Naive B cell (primary cell): ENCODE results near the gene DNAJC11. TPM values are rescaled to one million over a fixed set of nuclear protein-coding genes. Genes with fewer than 3 reads are reported as not detected.

ENCODE experiments used
- ATAC-seq, 2 donors: fragments of 150-1000 bp; cut with Tn5 transposase; 2 replicates each; pipeline ENCODE4 v1.10.0; 2021; ENCODE audit warnings: low read depth in 2 of 2, mild to moderate bottlenecking in 2 of 2, moderate library complexity in 2 of 2
- DNase-seq: peaks from one replicate; pipeline ENCODE4 v3.0.0; 2022
- H3K27ac Mint-ChIP-seq, 6 donors: one replicate each; pipeline ENCODE4 v1.8.0; 2020 to 2022; ENCODE audit warnings: mild to moderate bottlenecking in 6 of 6, mixed read lengths in 6 of 6, moderate library complexity in 5 of 6, inconsistent platforms in 2 of 6
- H3K27me3 Mint-ChIP-seq, 3 donors: one replicate each; pipeline ENCODE4 v1.8.0; 2021 to 2022; ENCODE audit warnings: mixed read lengths in 3 of 3, mild to moderate bottlenecking in 1 of 3
- H3K36me3 Mint-ChIP-seq, 2 donors: one replicate each; pipeline ENCODE4 v1.8.0; 2020 to 2022; ENCODE audit warnings: mixed read lengths in 2 of 2, inconsistent platforms in 1 of 2, mild to moderate bottlenecking in 1 of 2
- H3K4me1 Mint-ChIP-seq, 3 donors: one replicate each; pipeline ENCODE4 v1.8.0; 2020 to 2022; ENCODE audit warnings: mixed read lengths in 3 of 3, inconsistent platforms in 1 of 3, mild to moderate bottlenecking in 1 of 3, moderate library complexity in 1 of 3
- H3K4me3 Mint-ChIP-seq, 8 donors: one replicate each; pipeline ENCODE4 v1.8.0; 2020 to 2022; ENCODE audit warnings: mild to moderate bottlenecking in 8 of 8, mixed read lengths in 8 of 8, moderate library complexity in 8 of 8, inconsistent platforms in 2 of 8
- H3K9me3 Mint-ChIP-seq, 7 donors: one replicate each; pipeline ENCODE4 v1.8.0; 2020 to 2022; ENCODE audit warnings: mixed read lengths in 7 of 7, mild to moderate bottlenecking in 5 of 7, inconsistent platforms in 2 of 7, moderate library complexity in 1 of 7
- polyA plus RNA-seq, 6 donors: library from polyadenylated mRNA; unstranded; fragments of 300-500 nt; fragmentation: Illumina TruSeq; gene quantifications; one replicate each; pipeline ENCODE4 v1.2.3, GENCODE V29; 2021; ENCODE audit warnings: low read depth in 6 of 6

DNAJC11 gene
- polyA plus RNA-seq, 6 donors from 2014 or later = 17.4 to 24.6 (median 20.5) TPM

- H3K36me3 Mint-ChIP-seq = peaks cover 0 to 6% of the 10 kb centered on the region in 2 donors
- H3K4me1 Mint-ChIP-seq = peaks cover 19 to 29% (median 21%) of the 10 kb centered on the region in 3 donors
- DNase-seq = no peak
- H3K9me3 Mint-ChIP-seq = no peaks in the 10 kb centered on the region
- no peaks in the 10 kb centered on the region for H3K27me3 Mint-ChIP-seq
- peak overlapping the region in 2 of 8 donors; percentile 25 to 72 for H3K4me3 Mint-ChIP-seq
- no peak for ATAC-seq
- H3K27ac Mint-ChIP-seq = peak overlapping the region in 1 of 6 donors; percentile 33
Observed at GRCh38 chr1:6622396-6623152, 79.0 kb downstream of the DNAJC11 start.

DNA sequence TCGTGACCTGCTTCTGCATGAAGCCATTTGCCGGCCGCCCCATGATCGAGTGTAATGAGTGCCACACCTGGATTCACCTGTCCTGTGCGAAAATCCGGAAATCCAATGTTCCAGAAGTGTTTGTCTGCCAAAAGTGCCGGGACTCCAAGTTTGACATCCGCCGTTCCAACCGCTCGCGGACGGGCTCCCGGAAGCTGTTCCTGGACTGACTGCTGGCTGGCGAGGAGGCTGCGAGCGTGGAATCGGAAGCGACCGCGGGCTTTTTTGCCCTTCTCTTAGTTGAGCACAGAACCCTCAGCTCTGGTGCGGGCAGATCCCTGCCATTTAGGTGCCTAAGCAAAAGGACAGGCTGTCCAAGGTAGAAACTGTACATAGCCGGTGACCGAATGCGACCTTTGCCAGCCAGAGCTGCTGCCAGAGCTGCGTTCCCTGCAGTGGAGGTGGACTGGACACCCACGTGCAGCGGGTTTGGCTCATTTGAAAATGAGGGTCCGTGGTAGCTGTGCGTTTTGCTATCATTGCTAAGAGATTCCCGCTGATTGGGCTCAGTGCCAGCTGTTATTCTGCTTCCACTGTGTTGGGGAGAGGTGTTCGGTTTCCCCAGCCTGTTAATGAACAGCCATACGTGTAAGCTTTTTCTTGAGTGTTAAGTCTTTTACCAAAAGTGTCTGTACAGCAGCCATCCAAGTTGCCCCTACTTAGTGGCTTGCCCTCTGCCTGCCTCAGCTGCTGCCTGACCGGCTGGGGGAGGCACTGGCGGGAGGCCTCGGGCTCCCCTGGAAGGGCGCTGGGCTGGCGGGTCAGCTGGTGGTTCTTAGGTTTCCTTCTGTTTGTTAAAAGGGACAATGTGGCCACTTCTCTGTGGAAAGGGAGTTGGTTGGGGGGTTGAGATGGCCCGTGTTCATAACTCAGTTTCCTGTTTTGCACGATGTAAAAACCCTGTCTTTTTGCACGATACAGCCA lies 79.9 kb downstream of the DNAJC11 start:
- Mint-ChIP-seq H3K4me3 (peak overlapping the region in 1 of 8 donors; percentile 36), H3K27me3 (no peaks in the 10 kb centered on the region), H3K9me3 (no peaks in the 10 kb centered on the region), H3K4me1 (peaks cover 13 to 24% (median 13%) of the 10 kb centered on the region in 3 donors), H3K36me3 (peaks cover 0 to 6% of the 10 kb centered on the region in 2 donors), H3K27ac (no peak overlapping the region)
- no peak for DNase-seq
- no peak for ATAC-seq

- DNase-seq (no peak), ATAC-seq (no peak)
- Mint-ChIP-seq H3K27me3 (no peaks in the 10 kb centered on the region), H3K4me3 (peak overlapping the region in 2 of 8 donors; percentile 30 to 72), H3K9me3 (no peaks in the 10 kb centered on the region), H3K27ac (no peak overlapping the region), H3K4me1 (peaks cover 11 to 13% (median 12%) of the 10 kb centered on the region in 3 donors), H3K36me3 (peaks cover 0 to 6% of the 10 kb centered on the region in 2 donors)
Observed at GRCh38 chr1:6619045-6619444, 82.6 kb downstream of the DNAJC11 start.

DNA sequence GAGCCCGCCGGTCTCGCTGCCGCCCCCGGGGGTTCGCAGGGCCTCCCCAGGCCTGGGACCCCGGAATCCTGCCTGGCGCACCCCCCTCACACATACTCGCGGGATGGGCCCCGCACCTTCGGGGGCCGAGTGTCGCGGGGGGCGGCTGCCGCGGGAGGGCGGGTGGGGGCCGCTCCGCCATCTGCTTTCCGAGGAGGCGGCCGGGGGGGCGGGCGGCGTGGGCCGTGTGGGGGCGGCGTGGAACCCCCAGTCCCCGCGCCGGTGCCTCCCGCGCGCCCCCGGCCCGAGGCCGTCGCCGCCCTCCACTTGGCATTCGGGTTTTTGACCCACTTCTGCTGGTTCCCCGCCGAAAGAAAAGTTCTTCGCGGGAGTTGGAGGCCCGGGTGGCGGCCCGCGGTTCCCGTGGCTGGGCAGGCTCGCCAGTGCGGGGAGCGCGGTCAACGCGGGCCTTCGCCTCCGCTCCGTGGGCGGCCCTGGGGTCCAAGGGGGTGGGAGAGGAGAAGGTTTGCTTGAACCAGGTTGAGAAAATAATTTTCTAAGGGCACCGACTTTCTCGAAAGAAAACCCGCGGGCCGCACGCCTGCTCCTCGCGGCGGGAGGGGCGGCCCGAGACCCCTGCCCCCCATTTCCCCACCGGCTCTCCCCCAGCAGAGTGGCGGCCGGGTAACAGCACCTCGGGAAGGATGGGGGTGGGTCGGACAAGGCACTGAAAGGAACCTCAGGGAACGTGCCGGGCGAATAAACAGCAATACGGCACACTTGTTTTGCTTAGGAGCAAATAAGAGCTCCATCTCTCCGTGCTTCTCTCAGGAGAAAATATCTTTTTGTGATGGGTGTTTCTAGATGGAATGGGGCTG lies 86.5 kb downstream of the DNAJC11 start:
- ATAC-seq (no peak), DNase-seq (peak; percentile 15)
- peaks cover 14 to 20% (median 18%) of the 10 kb centered on the region in 3 donors for H3K4me1 Mint-ChIP-seq
- H3K27me3 Mint-ChIP-seq = no peaks in the 10 kb centered on the region
- H3K9me3 Mint-ChIP-seq = no peaks in the 10 kb centered on the region
- peaks cover 0 to 3% of the 10 kb centered on the region in 2 donors for H3K36me3 Mint-ChIP-seq
- H3K27ac Mint-ChIP-seq = peak overlapping the region in 4 of 6 donors; percentile 49 to 90 (median 77)
- H3K4me3 Mint-ChIP-seq = peak overlapping the region; percentile 51 to 93 (median 84)

DNA sequence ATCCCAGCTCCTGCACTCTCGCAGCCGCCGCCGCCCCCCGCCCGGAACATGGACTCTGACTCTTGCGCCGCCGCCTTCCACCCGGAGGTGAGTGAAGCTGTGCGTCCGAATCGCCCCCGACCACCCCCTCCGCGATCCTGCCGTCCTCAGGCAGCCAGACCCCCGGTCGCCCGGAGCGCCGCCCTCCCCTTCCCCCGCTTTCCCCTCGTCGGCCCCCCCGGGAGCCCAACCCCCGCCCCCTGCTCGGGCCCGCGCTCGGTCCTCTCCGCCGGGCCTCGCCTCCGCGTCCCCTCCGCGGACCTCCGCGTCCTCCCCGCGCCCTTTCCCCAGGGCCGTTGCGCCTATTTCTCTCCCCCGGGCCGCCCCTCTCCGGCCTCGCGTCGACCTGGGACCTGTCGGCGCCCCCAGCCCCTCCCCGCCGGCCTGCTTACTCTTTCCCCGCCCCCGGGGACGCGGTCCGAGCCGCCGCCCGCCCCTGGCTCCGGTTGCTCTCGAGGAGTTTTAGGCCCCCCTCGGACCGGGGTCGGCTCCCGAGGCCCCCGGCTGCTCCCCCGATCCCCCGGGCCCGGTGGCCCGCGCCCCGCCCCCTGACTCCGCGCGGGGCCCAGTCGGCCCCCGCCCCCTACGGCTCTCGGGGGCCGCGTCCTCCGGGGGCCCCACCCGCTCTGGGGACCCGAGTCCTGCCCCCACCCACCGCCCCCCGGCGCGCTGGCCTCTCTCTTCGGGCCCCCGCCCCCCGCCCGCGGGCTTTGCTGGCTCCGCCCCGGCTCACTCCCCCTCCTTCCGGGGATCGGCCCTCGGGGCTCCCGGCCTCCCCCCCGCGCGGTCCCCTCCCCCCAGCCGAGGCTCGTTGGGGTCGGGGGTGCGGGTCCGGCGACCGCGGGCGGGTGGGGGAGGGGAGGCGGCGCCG lies 87.3 kb downstream of the DNAJC11 start:
- ATAC-seq = no peak
- Mint-ChIP-seq H3K27ac (no peak overlapping the region), H3K27me3 (no peaks in the 10 kb centered on the region), H3K4me1 (peaks cover 14 to 20% (median 18%) of the 10 kb centered on the region in 3 donors), H3K36me3 (no peaks in the 10 kb centered on the region), H3K4me3 (peak overlapping the region; percentile 85 to 93 (median 90)), H3K9me3 (no peaks in the 10 kb centered on the region)
- DNase-seq = peak; percentile 49

DNA sequence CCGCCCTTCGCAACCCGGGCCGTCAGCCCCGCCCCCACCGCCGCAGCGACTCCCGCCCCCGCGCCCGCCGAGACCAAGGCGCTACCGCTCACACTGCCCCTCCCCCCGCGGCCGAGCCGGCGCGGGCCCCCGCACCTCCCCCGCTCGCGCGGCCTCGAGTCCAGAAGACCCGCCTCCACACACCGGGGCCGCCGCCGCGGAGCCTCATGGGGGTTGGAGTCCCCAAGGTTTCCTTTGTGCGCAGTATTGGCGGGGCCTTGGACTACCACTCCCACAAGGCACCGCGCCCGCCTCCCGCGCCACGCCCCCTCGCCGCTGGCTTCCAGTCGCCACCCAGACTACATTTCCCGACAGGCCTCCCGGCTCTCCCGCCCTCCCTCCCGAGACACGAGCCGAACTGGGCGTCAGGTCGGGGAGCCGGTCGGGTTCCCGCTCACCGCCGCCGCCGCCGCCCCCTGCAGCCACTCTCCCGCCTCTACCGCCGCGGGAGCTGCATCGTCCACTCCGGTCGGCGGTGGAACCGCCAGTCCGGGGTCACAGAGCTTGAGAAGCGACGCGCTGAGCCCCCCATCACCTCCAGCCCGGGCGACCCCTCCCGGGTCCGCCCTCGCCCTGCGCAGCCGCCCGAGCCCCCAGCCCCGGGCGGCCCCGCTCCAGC lies 88.1 kb downstream of the DNAJC11 start, which contains the start of gene PHF13:
TSS of gene PHF13 (plus strand) at position 371 of the 658 bp plus-strand sequence. CDS start 336 bp downstream, outside the sequence.
- Mint-ChIP-seq H3K4me3 (peak within 1 kb of the TSS; percentile 88 to 95 (median 92)), H3K27ac (peak within 1 kb of the TSS; percentile 34 to 87 (median 80)), H3K4me1 (peaks cover 14 to 20% (median 18%) of the 10 kb centered on the region in 3 donors), H3K36me3 (no peaks in the 10 kb centered on the region), H3K27me3 (no peaks in the 10 kb centered on the region), H3K9me3 (no peaks in the 10 kb centered on the region)
- DNase-seq (peak; percentile 100), ATAC-seq (peak; percentile 92 to 94)

DNA sequence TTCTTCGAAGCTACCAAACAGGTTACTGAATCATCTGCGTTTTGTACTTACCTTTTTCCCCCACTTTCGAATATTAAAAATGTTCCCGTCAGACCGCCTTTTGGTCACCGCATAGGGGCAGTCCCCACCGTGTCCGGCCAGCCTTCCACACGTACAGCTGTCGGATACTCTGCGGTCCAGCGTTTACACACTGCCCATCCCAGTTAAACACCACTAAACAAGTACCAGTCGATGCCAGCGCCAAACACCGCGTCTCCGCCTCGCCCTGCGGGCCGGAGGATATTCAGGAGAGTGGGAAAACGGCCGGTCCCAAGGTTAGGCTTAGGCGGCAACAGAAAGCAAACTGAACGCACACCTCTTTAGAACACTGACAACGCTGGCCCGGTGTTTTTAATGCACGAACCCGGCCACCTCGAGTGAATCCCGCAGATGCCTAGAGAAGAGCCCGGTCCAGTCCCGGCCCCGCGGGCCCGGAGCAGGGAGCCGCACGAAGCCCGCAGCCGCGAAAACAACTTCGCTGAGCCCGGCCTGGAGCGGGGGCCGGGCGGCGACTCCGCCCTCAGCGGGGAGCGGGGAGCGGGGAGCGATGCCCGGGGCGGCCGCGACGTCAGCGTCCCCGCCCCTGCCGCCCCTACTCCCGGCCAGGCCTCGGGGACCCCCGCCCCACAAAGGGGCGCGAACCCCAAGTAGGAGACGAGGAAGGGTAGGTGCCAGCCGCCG lies 88.8 kb downstream of the DNAJC11 start:
- peak; percentile 34 to 42 for ATAC-seq
- H3K4me1 Mint-ChIP-seq = peaks cover 14 to 20% (median 18%) of the 10 kb centered on the region in 3 donors
- no peaks in the 10 kb centered on the region for H3K36me3 Mint-ChIP-seq
- H3K9me3 Mint-ChIP-seq = no peaks in the 10 kb centered on the region
- H3K4me3 Mint-ChIP-seq = peak overlapping the region; percentile 88 to 95 (median 92)
- peak overlapping the region; percentile 34 to 87 (median 76) for H3K27ac Mint-ChIP-seq
- no peaks in the 10 kb centered on the region for H3K27me3 Mint-ChIP-seq
- no peak for DNase-seq

GRCh38 chr1:6603915-6604558 lies 97.6 kb downstream of the DNAJC11 start:
- peak overlapping the region; percentile 91 to 98 (median 96) for H3K27ac Mint-ChIP-seq
- DNase-seq = no peak
- ATAC-seq = no peak
- H3K9me3 Mint-ChIP-seq = no peaks in the 10 kb centered on the region
- no peaks in the 10 kb centered on the region for H3K36me3 Mint-ChIP-seq
- H3K27me3 Mint-ChIP-seq = no peaks in the 10 kb centered on the region
- peaks cover 19 to 32% (median 25%) of the 10 kb centered on the region in 3 donors for H3K4me1 Mint-ChIP-seq
- H3K4me3 Mint-ChIP-seq = peak overlapping the region; percentile 91 to 99 (median 94)

DNA sequence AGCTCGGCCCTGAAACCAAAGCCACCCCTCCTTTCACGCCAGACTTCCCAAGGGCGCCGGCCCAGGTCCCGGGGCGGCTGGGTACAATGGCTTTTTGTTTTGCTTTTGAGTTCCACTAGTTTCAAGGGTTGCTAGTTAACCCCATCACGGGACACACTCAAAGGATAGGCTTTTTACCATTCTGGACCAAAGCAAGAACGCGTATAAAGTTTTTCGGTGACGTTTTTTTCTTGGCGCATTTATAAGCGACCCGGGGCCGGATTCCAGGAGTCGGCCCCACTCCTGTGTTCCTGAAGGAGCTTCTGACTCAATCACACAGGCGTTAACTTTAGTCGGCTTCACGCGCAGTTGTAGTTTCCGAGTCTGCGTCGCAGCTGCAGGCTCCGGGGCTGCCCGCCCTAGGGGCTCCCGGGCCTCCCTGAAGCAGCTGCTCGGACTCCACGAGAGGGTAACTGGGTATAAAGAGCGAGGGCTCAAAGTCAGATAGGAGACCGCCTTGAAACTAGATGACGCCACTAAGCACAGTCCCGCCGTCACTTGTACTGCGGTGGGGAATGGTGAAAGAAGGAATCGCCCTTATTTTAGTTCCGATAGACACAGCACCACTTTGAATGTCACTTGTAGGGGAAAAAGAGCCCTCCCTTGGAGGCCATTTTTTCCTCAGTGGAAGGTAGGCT lies 98.2 kb downstream of the DNAJC11 start:
- Mint-ChIP-seq H3K27me3 (no peaks in the 10 kb centered on the region), H3K36me3 (no peaks in the 10 kb centered on the region), H3K4me3 (peak overlapping the region; percentile 91 to 99 (median 94)), H3K27ac (peak overlapping the region; percentile 91 to 98 (median 96)), H3K4me1 (peaks cover 19 to 37% (median 31%) of the 10 kb centered on the region in 3 donors), H3K9me3 (no peaks in the 10 kb centered on the region)
- DNase-seq = peak; percentile 79
- peak; percentile 65 to 68 for ATAC-seq

DNA sequence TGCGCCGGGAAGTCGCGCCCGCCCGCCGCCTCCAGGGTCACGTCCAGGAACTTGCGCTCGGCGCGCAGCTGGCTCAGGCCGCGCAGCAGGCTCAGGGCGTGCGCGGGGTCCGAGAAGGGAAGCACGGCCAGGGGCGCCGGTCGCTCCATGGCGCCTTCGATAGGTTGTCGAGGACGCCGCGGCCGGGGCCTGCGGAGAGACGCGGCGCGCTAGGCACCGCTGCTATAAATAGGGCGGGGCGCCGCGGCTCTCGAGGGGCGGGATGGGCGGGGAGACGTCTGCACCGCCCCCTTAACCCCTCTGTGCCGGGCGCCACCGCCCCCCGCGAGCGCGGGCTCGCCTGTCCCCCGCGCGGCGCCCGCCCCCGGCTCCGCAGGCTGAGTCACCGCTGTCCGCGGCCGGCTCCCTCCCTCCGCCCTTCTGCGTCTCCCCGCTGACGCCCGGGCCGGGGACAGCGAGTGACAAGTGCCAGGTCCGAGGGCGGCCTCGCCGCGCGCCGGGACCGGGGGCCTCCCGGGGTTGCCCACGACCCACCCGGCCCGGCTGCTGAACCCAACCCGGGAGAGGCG lies 98.9 kb downstream of the DNAJC11 start, which contains the start of gene KLHL21:
TSS of gene KLHL21 (minus strand) at position 201 of the 569 bp plus-strand sequence. CDS start at position 149, 52 bp downstream.
- ATAC-seq (peak; percentile 65 to 69), DNase-seq (peak; percentile 80)
- Mint-ChIP-seq H3K4me1 (peaks cover 19 to 37% (median 31%) of the 10 kb centered on the region in 3 donors), H3K36me3 (no peaks in the 10 kb centered on the region), H3K9me3 (no peaks in the 10 kb centered on the region), H3K27me3 (no peaks in the 10 kb centered on the region), H3K27ac (peak within 1 kb of the TSS; percentile 91 to 98 (median 96)), H3K4me3 (peak within 1 kb of the TSS; percentile 91 to 99 (median 94))
